ENCODE data around the gene SRSF6. TPM values are rescaled to one million over a fixed set of nuclear protein-coding genes. Genes with fewer than 3 reads are reported as not detected.
"Not testable (repeated sequence)": the region's sequence is repeated elsewhere in the genome, so short reads cannot be mapped to it uniquely, and the experiment has no call there.

Gene SRSF6
- total RNA-seq, 4 donors from 2014 or later, result 18.8 to 29.8 (median 21.0) TPM

- Histone ChIP-seq H3K9me3 (no peaks in the 10 kb centered on the region), H3K36me3 (no peaks in the 10 kb centered on the region), H3K4me3 (no peak overlapping the region), H3K4me1 (no peaks in the 10 kb centered on the region), H3K27ac (no peak overlapping the region), H3K27me3 (no peaks in the 10 kb centered on the region)
- intact Hi-C loops (cut with DNase I; ENCODE audit: low total_unique reads), result no loop called here
- no peak for TF ChIP-seq POLR2A (IDR thresholded peaks at IDR 0.05)
- TF ChIP-seq, protein P1, sequence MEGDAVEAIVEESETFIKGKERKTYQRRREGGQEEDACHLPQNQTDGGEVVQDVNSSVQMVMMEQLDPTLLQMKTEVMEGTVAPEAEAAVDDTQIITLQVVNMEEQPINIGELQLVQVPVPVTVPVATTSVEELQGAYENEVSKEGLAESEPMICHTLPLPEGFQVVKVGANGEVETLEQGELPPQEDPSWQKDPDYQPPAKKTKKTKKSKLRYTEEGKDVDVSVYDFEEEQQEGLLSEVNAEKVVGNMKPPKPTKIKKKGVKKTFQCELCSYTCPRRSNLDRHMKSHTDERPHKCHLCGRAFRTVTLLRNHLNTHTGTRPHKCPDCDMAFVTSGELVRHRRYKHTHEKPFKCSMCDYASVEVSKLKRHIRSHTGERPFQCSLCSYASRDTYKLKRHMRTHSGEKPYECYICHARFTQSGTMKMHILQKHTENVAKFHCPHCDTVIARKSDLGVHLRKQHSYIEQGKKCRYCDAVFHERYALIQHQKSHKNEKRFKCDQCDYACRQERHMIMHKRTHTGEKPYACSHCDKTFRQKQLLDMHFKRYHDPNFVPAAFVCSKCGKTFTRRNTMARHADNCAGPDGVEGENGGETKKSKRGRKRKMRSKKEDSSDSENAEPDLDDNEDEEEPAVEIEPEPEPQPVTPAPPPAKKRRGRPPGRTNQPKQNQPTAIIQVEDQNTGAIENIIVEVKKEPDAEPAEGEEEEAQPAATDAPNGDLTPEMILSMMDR (IDR thresholded peaks at IDR 0.05 in 4 of 5, conservative IDR thresholded peaks at IDR 0.05 in 1 of 5), result no peak
- ATAC-seq, result no peak
- in situ Hi-C loops (cut with MboI; ENCODE audit: low sequenced_read_pairs in 4 of 4), result no loop called here
- no peak for DNase-seq
Observed at GRCh38 chr20:43416591-43417228, 41.0 kb upstream of the SRSF6 start.

GRCh38 chr20:43420192-43420591 lies 37.5 kb upstream of the SRSF6 start:
- no peak for ATAC-seq
- H3K4me3 ChIP-seq, result no peak overlapping the region
- intact Hi-C loops (cut with DNase I; ENCODE audit: low total_unique reads), result no loop called here
- no peaks in the 10 kb centered on the region for H3K9me3 ChIP-seq
- no peak for TF ChIP-seq POLR2A (IDR thresholded peaks at IDR 0.05)
- TF ChIP-seq, protein P1 (IDR thresholded peaks at IDR 0.05 in 4 of 5, conservative IDR thresholded peaks at IDR 0.05 in 1 of 5), result no peak
- in situ Hi-C loops (cut with MboI; ENCODE audit: low sequenced_read_pairs in 4 of 4), result no loop called here
- no peak for DNase-seq
- H3K27ac ChIP-seq, result no peak overlapping the region
- H3K36me3 ChIP-seq, result no peaks in the 10 kb centered on the region
- no peaks in the 10 kb centered on the region for H3K4me1 ChIP-seq
- H3K27me3 ChIP-seq, result no peaks in the 10 kb centered on the region

GRCh38 chr20:43420913-43421312 lies 36.8 kb upstream of the SRSF6 start:
- DNase-seq; H3K9me3 ChIP-seq; H3K4me3 ChIP-seq; in situ Hi-C loops (cut with MboI; ENCODE audit: low sequenced_read_pairs in 4 of 4); intact Hi-C loops (cut with DNase I; ENCODE audit: low total_unique reads); H3K27ac ChIP-seq; H3K4me1 ChIP-seq; H3K27me3 ChIP-seq; H3K36me3 ChIP-seq; ATAC-seq: not testable (repeated sequence)

- Histone ChIP-seq H3K27me3 (peaks cover 0 to 3% (median 0%) of the 10 kb centered on the region in 3 donors), H3K4me1 (no peaks in the 10 kb centered on the region), H3K27ac (no peak overlapping the region), H3K36me3 (no peaks in the 10 kb centered on the region), H3K4me3 (no peak overlapping the region), H3K9me3 (no peaks in the 10 kb centered on the region)
- in situ Hi-C loops (cut with MboI; ENCODE audit: low sequenced_read_pairs in 4 of 4), result loop anchor here in 2 of 4 donors (25.0 kb wide), 1 partner anchor 661 kb away; no protein-coding TSS in a partner anchor
- no peak for ATAC-seq
- intact Hi-C loops (cut with DNase I; ENCODE audit: low total_unique reads), result no loop called here
- no peak for DNase-seq
- TF ChIP-seq, protein P1 (IDR thresholded peaks at IDR 0.05 in 4 of 5, conservative IDR thresholded peaks at IDR 0.05 in 1 of 5), result no peak
- TF ChIP-seq POLR2A (IDR thresholded peaks at IDR 0.05), result no peak
Observed at GRCh38 chr20:43426172-43426571, 31.5 kb upstream of the SRSF6 start.

- ATAC-seq, result no peak
- Histone ChIP-seq H3K36me3 (no peaks in the 10 kb centered on the region), H3K27ac (no peak overlapping the region), H3K9me3 (no peaks in the 10 kb centered on the region), H3K27me3 (peaks cover 0 to 3% (median 0%) of the 10 kb centered on the region in 3 donors), H3K4me3 (no peak overlapping the region), H3K4me1 (no peaks in the 10 kb centered on the region)
- DNase-seq, result no peak
- intact Hi-C loops (cut with DNase I; ENCODE audit: low total_unique reads) (no loop called here), in situ Hi-C loops (cut with MboI; ENCODE audit: low sequenced_read_pairs in 4 of 4) (loop anchor here in 2 of 4 donors (25.0 kb wide), 1 partner anchor 657 kb away; no protein-coding TSS in a partner anchor)
- TF ChIP-seq, protein P1 (IDR thresholded peaks at IDR 0.05 in 4 of 5, conservative IDR thresholded peaks at IDR 0.05 in 1 of 5), result no peak
- no peak for TF ChIP-seq POLR2A (IDR thresholded peaks at IDR 0.05)
Observed at GRCh38 chr20:43430265-43431133, 27.2 kb upstream of the SRSF6 start.
